Right forelimb (tissue), 1 donor: ENCODE results near the gene MRFAP1.
"Not testable (repeated sequence)": the region's sequence is repeated elsewhere in the genome, so short reads cannot be mapped to it uniquely, and the experiment has no call there.

Experiments used
- DNase-seq: peaks from one replicate; pipeline ENCODE4 v3.0.0-alpha.2; 2018

The MRFAP1 gene

GRCh38 chr4:6612961-6613675, 27.4 kb upstream of the MRFAP1 start:
- DNase-seq = no peak

- no peak for DNase-seq
Measured at GRCh38 chr4:6613676-6614651, 26.5 kb upstream of the MRFAP1 start.

- no peak for DNase-seq
Measured at GRCh38 chr4:6614701-6615230, 25.7 kb upstream of the MRFAP1 start.

- no peak for DNase-seq
Measured at GRCh38 chr4:6616087-6616995, 24.1 kb upstream of the MRFAP1 start.

- no peak for DNase-seq
Measured at GRCh38 chr4:6617246-6617645, 23.2 kb upstream of the MRFAP1 start.

GRCh38 chr4:6618386-6619115, 21.9 kb upstream of the MRFAP1 start:
- no peak for DNase-seq

GRCh38 chr4:6619116-6619465, 21.4 kb upstream of the MRFAP1 start:
- DNase-seq = no peak

GRCh38 chr4:6619466-6620255, 20.8 kb upstream of the MRFAP1 start:
- no peak for DNase-seq

- no peak for DNase-seq
Measured at GRCh38 chr4:6620296-6620695, 20.2 kb upstream of the MRFAP1 start.

- no peak for DNase-seq
Measured at GRCh38 chr4:6620891-6621555, 19.5 kb upstream of the MRFAP1 start.

- no peak for DNase-seq
Measured at GRCh38 chr4:6621556-6621927, 18.9 kb upstream of the MRFAP1 start.

- DNase-seq = no peak
Measured at GRCh38 chr4:6622744-6623143, 17.7 kb upstream of the MRFAP1 start.

- no peak for DNase-seq
Measured at GRCh38 chr4:6625256-6625655, 15.2 kb upstream of the MRFAP1 start.

GRCh38 chr4:6626066-6626465, 14.4 kb upstream of the MRFAP1 start:
- DNase-seq = no peak

- no peak for DNase-seq
Measured at GRCh38 chr4:6627832-6628231, 12.7 kb upstream of the MRFAP1 start.

- not testable (repeated sequence) for DNase-seq
Measured at GRCh38 chr4:6628484-6628883, 12.0 kb upstream of the MRFAP1 start.

- no peak for DNase-seq
Measured at GRCh38 chr4:6632125-6632524, 8.4 kb upstream of the MRFAP1 start.

GRCh38 chr4:6633091-6633906, 7.2 kb upstream of the MRFAP1 start:
- no peak for DNase-seq

GRCh38 chr4:6634746-6635145, 5.7 kb upstream of the MRFAP1 start:
- no peak for DNase-seq
